Neural cell (in vitro differentiated cells): ENCODE results near the gene RDH8.

Experiments
- CTCF ChIP-seq: fragments of 450-650 bp; IDR thresholded peaks from 2 replicates; pipeline ENCODE4 v1.5.1; 2014; ENCODE audit warnings: antibody characterized with exemption, mild to moderate bottlenecking, moderate library complexity; ENCODE audit not compliant: poor library complexity, severe bottlenecking
- EP300 ChIP-seq: fragments of 450-650 bp; conservative IDR thresholded peaks from 2 replicates; pipeline ENCODE4 v1.6.1; 2014; ENCODE audit warnings: antibody characterized with exemption, mild to moderate bottlenecking, moderate library complexity; ENCODE audit not compliant: poor library complexity, severe bottlenecking
- EZH2 ChIP-seq: fragments of 200-600, 300-800 bp; shearing (Covaris generic), sonication (generic); IDR thresholded peaks from 2 replicates; pipeline ENCODE4 v1.6.1; 2014; ENCODE audit warnings: antibody characterized with exemption, low read length, borderline replicate concordance, mild to moderate bottlenecking; ENCODE audit not compliant: insufficient read depth, poor library complexity, severe bottlenecking
- MXI1 ChIP-seq: fragments of 450-650 bp; conservative IDR thresholded peaks from 2 replicates; pipeline ENCODE4 v1.6.1; 2014; ENCODE audit warnings: antibody characterized with exemption, mild to moderate bottlenecking; ENCODE audit not compliant: poor library complexity, severe bottlenecking
- POLR2AphosphoS5 ChIP-seq: IDR thresholded peaks from 2 replicates; pipeline ENCODE4 v1.6.1; 2012
- RAD21 ChIP-seq: fragments of 450-650 bp; conservative IDR thresholded peaks from 2 replicates; pipeline ENCODE4 v1.6.1; 2014; ENCODE audit warnings: antibody characterized with exemption, mild to moderate bottlenecking, moderate library complexity
- REST ChIP-seq: IDR thresholded peaks from 2 replicates; pipeline ENCODE4 v1.6.1; 2012; ENCODE audit warnings: borderline replicate concordance
- TAF1 ChIP-seq: IDR thresholded peaks from 2 replicates; pipeline ENCODE4 v1.6.1; 2012; ENCODE audit warnings: low read depth

- TF ChIP-seq REST (no peak), EP300 (no peak), CTCF (no peak), POLR2AphosphoS5 (no peak), RAD21 (no peak), EZH2 (no peak), TAF1 (no peak), MXI1 (no peak)
These were observed 17.3 kb upstream of the RDH8 start for GRCh38 chr19:9995999-9996398.
